A549 treated with Mapracorat at 1 μM for 4 hours (cell line): Measurements from ENCODE around the gene MAPK13. TPM values are rescaled to one million over a fixed set of nuclear protein-coding genes. Genes with fewer than 3 reads are reported as not detected.

Experiments
- total RNA-seq: library from RNA; stranded (reverse); fragments of 200-300 nt; extraction: Qiagen RNA extraction; gene quantifications from 5 replicates; pipeline ENCODE4 v1.2.3, GENCODE V29; 2022

The MAPK13 gene
- total RNA-seq: 0.28 to 1.00 TPM (median 0.74 TPM) in 5 replicates

DNA sequence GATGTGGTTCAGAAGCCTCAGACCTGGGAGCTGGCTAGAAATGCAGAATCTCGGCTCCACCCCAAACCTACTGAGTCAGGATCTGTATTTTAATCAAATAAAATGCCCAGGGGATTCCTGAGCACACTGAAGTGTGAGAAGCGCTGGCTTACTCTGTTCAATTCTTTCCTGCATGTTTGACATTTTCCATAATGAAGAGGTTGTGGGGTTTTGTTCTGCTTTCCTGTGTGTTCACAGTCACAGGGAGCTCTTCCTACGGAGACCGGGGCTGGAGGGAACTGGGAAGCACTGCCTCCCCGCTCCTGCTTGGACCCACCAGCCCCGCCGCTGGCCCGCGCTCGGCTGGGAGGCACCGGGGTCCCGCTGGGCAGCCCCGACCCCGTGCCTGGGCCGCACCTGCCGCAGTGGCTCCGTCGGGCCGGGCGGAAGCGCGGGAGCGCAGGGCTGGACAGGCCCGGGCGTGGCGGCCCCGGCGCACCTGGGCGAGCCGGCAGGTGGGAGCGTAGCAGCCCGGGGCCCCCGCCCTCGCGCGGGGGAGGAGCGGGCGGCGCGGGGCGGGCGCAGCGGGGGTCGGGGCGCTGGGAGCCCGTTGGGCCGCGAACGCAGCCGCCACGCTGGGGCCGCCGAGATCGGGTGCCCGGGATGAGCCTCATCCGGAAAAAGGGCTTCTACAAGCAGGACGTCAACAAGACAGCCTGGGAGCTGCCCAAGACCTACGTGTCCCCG lies at the start of gene MAPK13:
Gene MAPK13, plus strand, starts transcription at position 573 of the 726 bp plus-strand sequence. Its CDS starts 70 bp downstream, at position 643.

Other genes starting within 250 kb of the MAPK13 start
- 27.1 to 40.9 TPM (median 31.2 TPM) in 5 replicates for gene SRPK1, start 209.4 kb upstream of the MAPK13 start, total RNA-seq
- 0.08 TPM in 1 of 5 replicates, not detected in the others for gene SLC26A8, start 105.9 kb upstream of the MAPK13 start, total RNA-seq
- gene MAPK14, start 102.7 kb upstream of the MAPK13 start, total RNA-seq: 21.3 to 28.2 TPM (median 25.6 TPM) in 5 replicates
- gene BRPF3, start 66.2 kb downstream of the MAPK13 start, total RNA-seq: 8.0 to 10.3 TPM (median 9.3 TPM) in 5 replicates
- not detected in 5 replicates for gene PNPLA1, start 139.5 kb downstream of the MAPK13 start, total RNA-seq
- gene BNIP5, start 206.4 kb downstream of the MAPK13 start, total RNA-seq: not detected in 5 replicates